GM18505 (cell line): ENCODE measurements around the gene USP36.
"Not testable (repeated sequence)": the region's sequence is repeated elsewhere in the genome, so short reads cannot be mapped to it uniquely, and the experiment has no call there.

Source experiments
- ATAC-seq: cut with Tn5 transposase; IDR thresholded peaks from one replicate; pipeline ENCODE4 v1.9.1; 2021; ENCODE audit not compliant: unreplicated experiment
- POLR2A ChIP-seq: IDR thresholded peaks from 4 replicates; pipeline ENCODE4 v1.6.1; 2011; ENCODE audit warnings: borderline replicate concordance; ENCODE audit not compliant: insufficient read depth, insufficient read length; ENCODE audit errors: extremely low read depth

USP36 gene

GRCh38 chr17:78878871-78879527, 38.4 kb upstream of the USP36 start:
- no peak for ATAC-seq
- no peak for TF ChIP-seq POLR2A

GRCh38 chr17:78878261-78878660, 37.6 kb upstream of the USP36 start:
- no peak for ATAC-seq
- TF ChIP-seq POLR2A: no peak

GRCh38 chr17:78876954-78877517, 36.4 kb upstream of the USP36 start:
- not testable (repeated sequence) for ATAC-seq

- no peak for ATAC-seq
- TF ChIP-seq POLR2A: no peak
Observed at GRCh38 chr17:78876094-78876597, 35.5 kb upstream of the USP36 start.

GRCh38 chr17:78875363-78876093, 34.9 kb upstream of the USP36 start:
- no peak for TF ChIP-seq POLR2A
- ATAC-seq: no peak

GRCh38 chr17:78873519-78874340, 33.1 kb upstream of the USP36 start:
- ATAC-seq: no peak
- TF ChIP-seq POLR2A: no peak

- no peak for TF ChIP-seq POLR2A
- no peak for ATAC-seq
Observed at GRCh38 chr17:78872486-78872885, 31.9 kb upstream of the USP36 start.

- ATAC-seq: no peak
- no peak for TF ChIP-seq POLR2A
Observed at GRCh38 chr17:78870621-78871020, 30.0 kb upstream of the USP36 start.

GRCh38 chr17:78868391-78868790, 27.8 kb upstream of the USP36 start:
- no peak for TF ChIP-seq POLR2A
- ATAC-seq: no peak

- ATAC-seq: not testable (repeated sequence)
Observed at GRCh38 chr17:78867046-78867445, 26.4 kb upstream of the USP36 start.

GRCh38 chr17:78865682-78866390, 25.2 kb upstream of the USP36 start:
- no peak for ATAC-seq
- no peak for TF ChIP-seq POLR2A

- no peak for TF ChIP-seq POLR2A
- ATAC-seq: no peak
Observed at GRCh38 chr17:78864117-78864516, 23.5 kb upstream of the USP36 start.

- no peak for TF ChIP-seq POLR2A
- ATAC-seq: no peak
Observed at GRCh38 chr17:78862073-78863023, 21.7 kb upstream of the USP36 start.
